Measurements from ENCODE around the gene REXO4.
"Not testable (repeated sequence)": the region's sequence is repeated elsewhere in the genome, so short reads cannot be mapped to it uniquely, and the experiment has no call there.

Gene REXO4

GRCh38 chr9:133421615-133422542, 4.1 kb upstream of the REXO4 start, which contains the start of gene ADAMTS13:
Gene ADAMTS13 (plus strand): TSS chr9:133422367. CDS start chr9:133422444, 77 bp downstream.
- in situ Hi-C loops (cut with HindIII; ENCODE audit: low sequenced_read_pairs): no loop called here

DNA sequence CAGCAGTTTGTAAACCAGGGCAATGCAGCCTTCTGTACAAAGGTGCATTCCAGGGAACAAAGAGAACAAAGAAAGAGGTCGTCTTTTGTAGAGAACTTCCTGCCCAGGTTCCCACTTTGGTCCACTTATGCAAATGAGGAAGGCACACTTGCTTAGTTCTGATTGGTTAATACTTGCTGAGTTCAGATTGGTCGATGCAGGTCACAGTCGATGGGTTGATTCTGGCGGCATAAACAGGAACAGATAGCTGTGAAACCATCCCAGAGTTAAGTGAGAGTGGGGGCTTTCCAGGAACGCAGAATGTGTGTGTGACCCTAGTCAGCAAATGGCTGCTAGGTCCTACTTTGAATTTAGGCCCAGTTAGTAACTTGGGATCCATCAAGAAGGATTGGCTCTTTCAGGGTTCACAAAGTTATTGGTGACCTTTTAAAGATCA, 2.6 kb upstream of the REXO4 start:
- in situ Hi-C loops (cut with HindIII; ENCODE audit: low sequenced_read_pairs): no loop called here

- in situ Hi-C loops (cut with HindIII; ENCODE audit: low sequenced_read_pairs): loop anchor here (5.0 kb wide), 1 partner anchor 42 kb away; the partner anchor contains the start of genes STKLD1 and SURF4
Measured at GRCh38 chr9:133419005-133419404, 1.2 kb upstream of the REXO4 start.

DNA sequence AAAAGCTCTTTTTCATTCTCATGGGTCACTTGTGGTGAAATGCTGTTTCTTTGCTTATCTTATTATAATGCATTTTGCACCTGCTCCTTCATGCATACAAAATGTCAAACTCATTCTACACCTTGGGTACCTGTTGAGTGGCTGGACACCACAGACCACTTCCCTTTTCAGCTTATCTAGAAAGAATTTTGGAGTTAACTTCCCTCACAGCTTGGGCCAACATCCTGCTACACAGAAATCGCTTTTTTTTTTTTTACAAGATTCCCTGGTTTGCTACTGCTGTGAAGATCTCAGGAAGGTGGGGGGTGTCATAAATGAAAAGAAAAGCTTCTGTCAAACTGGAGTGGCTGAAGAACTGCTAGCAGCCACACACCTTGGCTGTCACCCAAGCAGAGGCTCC, 2.6 kb downstream of the REXO4 start:
- in situ Hi-C loops (cut with HindIII; ENCODE audit: low sequenced_read_pairs): loop anchor here (5.0 kb wide), 1 partner anchor 38 kb away; the partner anchor contains the start of genes STKLD1 and SURF4

GRCh38 chr9:133408042-133408441, 9.8 kb downstream of the REXO4 start:
- in situ Hi-C loops (cut with HindIII; ENCODE audit: low sequenced_read_pairs): no loop called here

- in situ Hi-C loops (cut with HindIII; ENCODE audit: low sequenced_read_pairs): no loop called here
Measured at GRCh38 chr9:133406480-133407307, 11.1 kb downstream of the REXO4 start.

DNA sequence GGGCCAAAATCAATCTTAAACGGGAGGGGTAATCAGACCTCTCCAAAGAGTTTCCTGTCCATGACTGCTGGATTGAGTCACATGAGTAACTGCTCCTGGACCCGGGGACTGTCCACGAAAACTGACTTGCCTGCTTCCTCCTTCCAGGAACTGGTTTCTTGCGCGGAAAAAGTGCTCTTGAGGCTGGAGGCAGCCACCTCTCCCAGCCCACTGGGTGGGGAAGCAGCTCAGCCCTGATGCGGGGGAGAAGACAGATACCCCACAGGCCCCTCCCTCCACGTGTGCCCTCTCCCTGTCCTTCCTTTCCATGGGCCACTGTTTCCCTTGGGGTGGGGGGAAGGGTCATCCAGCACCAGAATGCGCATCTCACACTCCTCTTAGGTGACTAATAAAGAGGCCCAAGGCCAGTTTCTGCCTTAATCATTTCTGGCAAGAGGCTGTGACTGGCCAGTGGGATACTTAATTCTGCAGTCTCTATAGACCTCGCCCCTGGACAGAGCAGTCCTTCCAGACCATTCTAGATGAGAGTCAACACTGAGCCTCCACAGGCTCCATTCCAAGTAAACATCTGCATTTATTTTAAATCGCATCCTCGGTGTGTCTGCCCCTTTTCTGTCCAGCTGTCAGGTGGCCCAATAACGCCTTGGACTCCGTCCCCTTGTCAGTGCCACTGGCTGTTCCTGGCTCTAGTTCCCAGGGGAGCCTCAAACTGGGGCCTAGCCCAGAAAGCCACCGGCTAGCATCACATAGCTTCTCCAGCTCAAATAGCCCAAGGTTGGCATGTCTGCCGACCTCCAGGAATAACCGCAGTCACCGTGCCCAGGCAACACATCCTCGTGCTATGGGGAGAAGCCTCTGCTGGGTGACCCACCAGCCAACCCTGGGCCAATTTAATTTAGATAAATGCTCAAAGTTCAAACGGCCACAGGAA, 12.0 kb downstream of the REXO4 start:
- in situ Hi-C loops (cut with HindIII; ENCODE audit: low sequenced_read_pairs): no loop called here

- in situ Hi-C loops (cut with HindIII; ENCODE audit: low sequenced_read_pairs): no loop called here
Measured at GRCh38 chr9:133404454-133405002, 13.3 kb downstream of the REXO4 start.

- in situ Hi-C loops (cut with HindIII; ENCODE audit: low sequenced_read_pairs): no loop called here
Measured at GRCh38 chr9:133403766-133404453, 13.9 kb downstream of the REXO4 start.

DNA sequence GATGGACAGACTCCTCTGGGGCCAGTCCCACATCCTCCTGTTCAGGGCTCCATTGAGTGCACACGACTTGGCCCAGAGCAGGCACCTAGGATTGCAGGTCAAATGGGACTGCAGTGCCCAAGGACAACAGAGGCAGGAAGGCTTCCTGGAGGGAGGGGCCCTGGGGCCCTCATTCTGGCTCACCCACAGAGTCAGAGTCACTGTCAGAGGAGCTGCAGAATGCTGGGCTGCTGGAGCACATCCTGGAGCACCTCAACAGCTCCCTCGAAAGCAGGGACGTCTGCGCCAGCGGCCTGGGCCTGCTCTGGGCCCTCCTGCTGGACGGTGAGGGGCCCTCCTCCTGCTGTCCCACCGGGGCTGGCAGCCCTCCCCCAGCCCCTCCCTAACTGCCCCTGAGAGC, 15.1 kb downstream of the REXO4 start:
- in situ Hi-C loops (cut with HindIII; ENCODE audit: low sequenced_read_pairs): no loop called here

GRCh38 chr9:133401588-133401987, 16.2 kb downstream of the REXO4 start:
- in situ Hi-C loops (cut with HindIII; ENCODE audit: low sequenced_read_pairs): no loop called here

- in situ Hi-C loops (cut with HindIII; ENCODE audit: low sequenced_read_pairs): no loop called here
Measured at GRCh38 chr9:133400292-133400691, 17.5 kb downstream of the REXO4 start.

GRCh38 chr9:133397895-133398294, 19.9 kb downstream of the REXO4 start:
- in situ Hi-C loops (cut with HindIII; ENCODE audit: low sequenced_read_pairs): no loop called here

DNA sequence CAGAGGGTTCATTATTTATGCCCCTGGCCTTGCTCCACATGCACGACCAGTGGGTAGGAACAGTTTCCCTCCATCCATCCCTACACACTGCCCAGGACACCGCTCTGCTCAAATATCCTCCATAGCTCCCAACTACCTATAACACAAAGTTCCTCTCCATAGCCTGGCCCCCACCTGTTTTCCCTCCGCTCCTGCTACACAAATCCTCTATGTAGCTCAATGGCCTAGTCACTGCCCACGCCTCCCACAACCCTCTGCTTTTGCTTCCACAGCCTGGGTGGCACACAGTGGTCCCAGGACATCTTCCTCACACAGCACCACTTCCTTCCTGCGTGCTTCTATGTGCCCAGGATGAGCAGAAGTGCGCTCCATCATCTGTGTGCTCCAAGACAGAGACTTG, 20.4 kb downstream of the REXO4 start:
- in situ Hi-C loops (cut with HindIII; ENCODE audit: low sequenced_read_pairs): no loop called here

DNA sequence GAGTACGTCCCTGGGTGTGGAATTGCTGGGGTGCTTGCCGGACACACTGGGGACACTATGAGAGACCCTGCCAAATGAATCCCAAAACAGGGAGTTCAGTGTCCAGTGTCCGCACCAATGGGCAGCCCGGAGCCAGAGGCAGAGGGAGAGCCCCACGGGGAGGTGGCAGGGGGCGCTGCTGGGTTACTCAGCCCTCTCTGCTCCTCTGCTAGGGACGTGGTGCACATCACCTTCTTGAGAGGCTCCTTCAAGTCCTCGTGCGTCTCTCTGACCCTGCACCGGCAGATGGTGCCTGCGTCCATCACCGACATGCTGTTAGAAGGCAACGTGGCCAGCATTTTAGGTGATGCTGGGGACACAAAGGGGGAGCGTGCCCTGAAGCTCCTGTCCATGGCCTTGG, 20.9 kb downstream of the REXO4 start:
- in situ Hi-C loops (cut with HindIII; ENCODE audit: low sequenced_read_pairs): no loop called here

DNA sequence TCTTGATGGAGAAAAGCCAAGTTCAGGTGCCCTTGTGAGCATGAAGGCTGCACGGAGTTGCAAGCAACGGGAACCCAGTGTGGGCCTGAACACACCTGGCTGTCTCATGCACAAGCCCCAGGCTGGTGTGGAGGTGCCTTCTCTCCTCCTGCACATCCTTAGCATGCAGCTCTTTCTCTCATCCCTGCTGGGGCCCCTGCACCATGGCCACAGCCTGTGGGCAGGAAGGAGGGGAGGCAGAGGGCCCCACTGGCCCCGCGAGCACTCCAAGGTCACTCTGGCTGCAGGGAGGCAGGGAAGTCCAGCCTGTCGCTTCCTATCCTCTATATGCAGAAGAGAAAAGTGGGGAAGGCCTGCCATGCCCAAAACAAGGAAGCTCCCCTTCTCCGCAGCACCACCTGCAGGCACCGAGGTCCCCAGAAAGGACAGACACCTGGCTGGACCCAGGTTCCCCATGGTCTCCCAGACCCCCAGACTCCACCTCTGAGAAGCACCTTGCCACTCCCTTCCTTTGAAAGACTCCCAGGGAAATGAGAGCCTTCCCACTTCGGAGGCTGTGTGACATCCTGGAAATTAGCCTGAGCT, 23.0 kb downstream of the REXO4 start:
- in situ Hi-C loops (cut with HindIII; ENCODE audit: low sequenced_read_pairs): no loop called here

GRCh38 chr9:133393399-133393798, 24.4 kb downstream of the REXO4 start:
- in situ Hi-C loops (cut with HindIII; ENCODE audit: low sequenced_read_pairs): no loop called here

GRCh38 chr9:133392308-133392707, 25.5 kb downstream of the REXO4 start:
- in situ Hi-C loops (cut with HindIII; ENCODE audit: low sequenced_read_pairs): not testable (repeated sequence)

GRCh38 chr9:133391449-133391848, 26.4 kb downstream of the REXO4 start:
- in situ Hi-C loops (cut with HindIII; ENCODE audit: low sequenced_read_pairs): not testable (repeated sequence)
